Amniotic epithelial cell (primary cell): ENCODE results near the gene INPPL1.
"Not testable (repeated sequence)": the region's sequence is repeated elsewhere in the genome, so short reads cannot be mapped to it uniquely, and the experiment has no call there.

Source experiments
- DNase-seq: peaks from one replicate; pipeline ENCODE4 v3.0.0-alpha.2; 2010; ENCODE audit warnings: low read depth

INPPL1 gene

DNA sequence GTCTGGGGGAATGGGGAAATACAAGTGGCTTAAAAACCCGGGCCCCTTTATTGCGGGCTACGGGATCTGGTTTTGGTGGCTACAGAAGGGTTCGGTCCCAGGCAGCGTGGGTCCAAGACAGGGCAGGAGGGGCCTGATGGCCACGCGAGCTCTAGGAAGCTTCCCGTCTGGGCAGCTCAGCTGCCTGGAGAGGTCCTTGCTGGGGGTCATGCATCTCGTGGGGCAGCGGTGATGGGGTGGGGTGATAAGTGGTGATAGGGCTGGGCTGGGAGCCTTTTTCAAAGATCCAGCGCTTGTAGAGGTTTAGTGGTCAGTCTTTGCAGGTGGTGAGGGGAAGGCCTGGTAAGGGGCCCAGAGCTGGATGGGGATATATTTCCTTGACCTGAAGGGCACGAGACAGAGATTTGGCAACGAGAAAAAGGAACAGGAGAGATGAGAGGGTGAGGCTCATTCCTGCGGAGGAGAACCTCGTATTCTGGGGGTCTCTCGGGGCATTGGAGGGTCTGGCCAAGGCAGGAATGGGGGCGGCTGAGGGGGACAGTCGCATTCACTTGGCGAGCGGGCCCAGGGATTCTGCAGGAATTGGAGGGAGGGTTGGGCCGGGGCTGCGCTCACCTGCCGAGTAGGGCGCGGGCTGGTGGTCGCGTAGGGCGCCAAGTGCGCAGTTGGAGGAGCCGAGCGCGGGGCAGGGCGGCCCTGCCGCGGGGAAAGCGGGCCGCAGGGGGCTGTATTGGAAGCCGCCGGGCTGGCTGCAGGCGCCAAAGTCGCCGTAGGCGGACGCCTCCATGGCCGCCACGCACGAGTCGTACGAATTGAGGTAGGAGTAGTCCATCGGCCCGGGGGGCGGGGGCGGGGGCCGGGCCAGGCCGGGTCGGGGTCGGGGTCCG lies 18.8 kb downstream of the INPPL1 start:
- no peak for DNase-seq

DNA sequence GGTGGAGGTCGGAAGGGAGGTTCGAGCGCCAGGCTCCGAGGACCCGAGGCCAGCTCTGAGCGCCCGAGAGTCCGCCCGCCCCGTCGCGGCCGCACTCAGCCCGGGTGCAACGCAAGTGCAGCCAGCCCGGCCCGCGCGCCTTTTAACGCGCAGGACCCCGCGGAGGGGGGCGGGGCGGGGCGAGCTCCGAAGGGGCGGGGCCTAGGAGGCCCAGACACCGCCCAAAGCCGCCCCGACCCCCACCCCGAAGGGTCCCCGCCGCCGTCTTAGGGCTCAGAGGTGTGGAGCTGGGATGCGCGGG lies 19.4 kb downstream of the INPPL1 start, which contains the start of gene PHOX2A:
Gene PHOX2A (minus strand): TSS at position 117 of the 301 bp plus-strand sequence. CDS start 172 bp downstream, outside the sequence.
- no peak for DNase-seq

DNA sequence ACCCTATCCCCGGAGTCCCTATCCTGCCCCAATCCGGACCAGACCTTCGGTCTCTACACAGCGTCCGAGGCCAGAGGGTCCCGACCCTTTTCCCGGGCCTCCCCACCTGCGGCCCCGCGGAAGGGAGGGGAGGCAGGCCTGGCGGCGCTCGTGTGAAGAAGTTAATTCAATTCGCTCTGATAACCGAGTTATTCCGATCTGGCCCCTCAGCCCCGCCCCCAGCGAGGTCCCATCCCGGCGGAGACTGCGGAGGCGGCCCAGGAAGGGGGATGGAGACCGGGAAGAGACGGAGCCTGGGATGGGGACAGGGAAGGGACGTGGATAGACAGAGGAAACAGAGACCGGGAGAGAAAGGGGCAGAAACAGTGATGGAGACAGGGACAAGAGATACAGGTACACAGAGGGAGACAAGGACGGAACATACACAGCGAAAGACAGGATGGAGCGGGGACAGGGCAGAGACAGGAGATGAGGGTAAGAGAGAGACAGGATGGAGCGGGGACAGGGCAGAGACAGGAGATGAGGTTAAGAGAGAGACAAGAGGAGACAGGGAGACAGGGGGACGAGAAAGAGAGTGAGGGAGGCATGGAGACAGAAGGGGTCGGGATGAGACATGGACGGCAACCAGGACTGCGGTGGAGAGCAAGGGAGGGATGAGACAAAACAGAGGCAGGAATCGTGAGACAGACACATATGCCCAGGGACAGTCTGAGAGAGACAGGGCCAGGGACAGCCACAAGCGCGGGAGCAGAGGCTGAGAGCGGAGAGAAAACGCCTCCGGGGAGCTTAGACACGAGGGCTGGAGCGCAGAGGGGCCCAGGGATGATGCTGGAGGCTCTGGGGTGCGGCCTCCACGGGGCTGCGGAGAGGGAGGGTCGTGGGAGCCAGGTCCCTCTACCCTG lies 20.0 kb downstream of the INPPL1 start:
- no peak for DNase-seq

DNA sequence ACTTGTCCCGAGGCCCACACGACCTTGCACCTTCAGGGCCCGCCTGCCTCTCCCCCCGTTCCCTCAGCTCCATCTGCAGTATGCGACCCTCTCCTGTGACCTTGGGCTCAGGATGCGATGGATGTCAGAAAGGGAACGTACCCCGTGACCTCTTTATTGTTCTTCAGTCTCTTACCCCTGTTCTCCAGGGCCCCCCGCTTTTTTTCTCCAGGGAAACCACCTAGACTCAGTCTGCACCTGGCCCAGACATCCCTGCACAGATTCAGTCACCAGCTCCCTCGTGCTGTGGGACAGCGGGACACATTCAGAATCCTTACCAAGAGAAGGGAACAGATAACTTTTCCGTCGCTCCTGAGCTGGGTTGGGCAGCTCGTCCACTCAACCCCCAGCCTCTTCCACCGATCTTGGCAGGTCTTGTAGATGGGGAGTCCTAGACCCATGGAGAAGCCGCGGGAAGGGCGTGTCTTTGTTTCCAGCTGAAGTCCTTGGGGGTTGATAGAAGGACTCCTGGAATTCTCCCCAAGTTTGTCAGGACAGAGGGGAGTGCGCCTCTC lies 20.8 kb downstream of the INPPL1 start:
- no peak for DNase-seq

DNA sequence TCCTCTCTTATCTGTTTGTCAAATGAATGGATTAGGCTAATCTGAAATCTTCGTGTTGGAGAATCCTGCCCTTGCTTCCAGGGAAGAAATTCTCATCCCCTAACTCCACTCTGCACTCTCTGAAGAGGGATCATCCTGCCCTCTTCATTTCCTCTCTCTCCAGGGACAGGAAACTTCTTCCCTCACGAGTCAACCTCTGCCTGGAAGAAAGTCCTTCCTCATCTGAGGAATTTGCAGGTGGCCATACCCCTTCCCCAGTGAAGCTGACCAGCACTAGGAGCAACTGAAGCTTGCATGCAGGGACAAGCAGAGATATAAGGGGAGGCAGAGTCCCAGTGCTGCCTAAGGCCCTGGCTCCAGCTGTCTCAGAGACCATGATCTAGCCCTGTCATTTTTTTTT lies 23.0 kb downstream of the INPPL1 start:
- DNase-seq: no peak

DNA sequence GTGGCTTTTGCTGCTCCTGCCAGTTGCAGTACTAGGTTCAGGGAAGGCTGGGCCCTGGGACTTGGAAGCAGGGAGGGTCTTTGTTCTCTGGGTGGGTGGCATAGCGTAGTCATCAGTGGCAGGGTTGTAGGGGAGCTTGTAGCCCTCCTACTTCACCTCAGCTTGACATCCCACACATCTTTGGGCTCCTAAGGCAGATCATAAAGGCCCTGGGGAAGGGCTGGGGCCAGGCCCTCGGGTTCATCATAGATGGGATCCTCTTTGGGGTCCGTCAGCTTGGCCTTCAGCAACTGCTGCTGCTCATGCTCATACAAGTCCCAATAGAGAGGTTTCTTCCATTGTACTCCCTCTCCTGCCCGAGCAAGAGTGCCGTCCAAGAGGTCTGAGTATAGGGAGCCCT lies 25.4 kb downstream of the INPPL1 start:
- no peak for DNase-seq

DNA sequence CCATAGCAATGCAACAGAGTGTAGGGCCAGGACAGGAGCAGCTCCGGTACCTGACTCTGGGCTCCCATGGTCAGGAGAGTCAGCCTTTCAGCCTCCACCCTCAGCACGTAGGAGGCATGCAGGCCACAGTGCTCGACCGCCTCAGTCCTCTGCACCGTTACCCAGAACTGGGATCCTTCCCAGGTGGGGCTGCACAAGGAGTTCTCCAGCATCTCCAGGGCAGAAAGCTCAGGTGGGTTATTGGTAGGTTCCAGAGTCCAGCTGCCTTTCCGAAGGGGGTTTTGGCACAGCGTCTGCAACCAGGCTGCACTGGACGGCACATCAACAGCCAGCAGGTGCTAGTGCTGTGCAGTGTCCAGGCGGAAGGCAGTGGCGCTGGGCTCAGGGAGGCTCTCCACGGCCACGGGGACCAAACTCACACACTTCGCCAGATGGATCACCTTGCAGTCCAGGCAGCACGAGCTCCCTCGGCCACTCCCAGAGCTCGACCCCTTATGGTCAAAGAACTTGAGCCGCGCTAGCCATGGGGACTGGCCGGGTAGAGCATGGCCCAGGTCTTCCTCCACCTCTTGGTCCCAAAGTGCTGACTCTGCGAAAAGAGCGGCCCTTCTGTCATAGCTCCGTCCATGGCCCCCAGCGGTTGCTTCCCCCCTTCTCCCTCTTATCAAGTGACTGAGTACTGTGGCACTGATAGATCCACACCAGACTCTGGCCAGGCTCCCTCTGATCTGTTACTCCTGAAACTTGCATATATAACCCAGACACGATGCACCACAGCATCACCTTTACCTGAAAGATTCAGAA lies 26.3 kb downstream of the INPPL1 start:
- no peak for DNase-seq

DNA sequence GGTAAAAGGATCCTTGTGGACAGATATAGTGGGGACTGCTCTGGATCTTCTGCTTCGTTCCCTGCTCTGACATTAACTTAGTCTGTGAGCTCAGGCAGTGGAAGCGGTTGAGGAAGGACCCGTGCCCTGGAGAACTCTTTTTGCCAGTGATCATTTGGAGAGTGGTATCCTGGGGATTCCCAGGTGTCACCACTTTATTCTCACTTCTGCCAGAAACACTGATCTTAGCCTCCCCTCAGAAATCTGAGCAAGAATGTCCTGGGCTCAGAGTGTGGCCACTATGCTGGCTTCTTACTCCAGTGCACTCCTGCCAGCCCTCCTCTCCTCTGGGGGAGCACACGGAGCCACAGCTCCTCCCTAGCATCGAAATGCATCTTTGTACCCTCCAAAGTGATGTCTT lies 27.0 kb downstream of the INPPL1 start:
- DNase-seq: no peak

DNA sequence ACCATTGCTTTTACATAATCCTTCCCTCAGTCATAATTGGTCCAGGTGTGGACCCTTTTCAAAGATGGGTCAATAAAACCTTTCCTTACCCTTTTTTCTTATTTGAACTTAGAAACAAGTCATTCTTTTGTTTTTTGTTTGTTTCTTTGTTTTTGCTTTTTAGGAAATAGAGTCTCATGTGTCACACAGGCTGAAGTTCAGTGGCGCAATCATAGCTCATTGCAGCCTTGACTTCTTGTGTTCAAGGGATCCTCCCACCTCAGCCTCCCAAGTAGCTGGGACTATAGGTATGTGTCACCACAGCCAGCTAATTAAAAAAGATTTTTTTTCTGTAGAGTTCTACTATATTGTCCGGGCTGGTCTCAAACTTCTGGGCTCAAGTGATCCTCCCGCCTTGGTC lies 28.8 kb downstream of the INPPL1 start:
- DNase-seq: no peak

DNA sequence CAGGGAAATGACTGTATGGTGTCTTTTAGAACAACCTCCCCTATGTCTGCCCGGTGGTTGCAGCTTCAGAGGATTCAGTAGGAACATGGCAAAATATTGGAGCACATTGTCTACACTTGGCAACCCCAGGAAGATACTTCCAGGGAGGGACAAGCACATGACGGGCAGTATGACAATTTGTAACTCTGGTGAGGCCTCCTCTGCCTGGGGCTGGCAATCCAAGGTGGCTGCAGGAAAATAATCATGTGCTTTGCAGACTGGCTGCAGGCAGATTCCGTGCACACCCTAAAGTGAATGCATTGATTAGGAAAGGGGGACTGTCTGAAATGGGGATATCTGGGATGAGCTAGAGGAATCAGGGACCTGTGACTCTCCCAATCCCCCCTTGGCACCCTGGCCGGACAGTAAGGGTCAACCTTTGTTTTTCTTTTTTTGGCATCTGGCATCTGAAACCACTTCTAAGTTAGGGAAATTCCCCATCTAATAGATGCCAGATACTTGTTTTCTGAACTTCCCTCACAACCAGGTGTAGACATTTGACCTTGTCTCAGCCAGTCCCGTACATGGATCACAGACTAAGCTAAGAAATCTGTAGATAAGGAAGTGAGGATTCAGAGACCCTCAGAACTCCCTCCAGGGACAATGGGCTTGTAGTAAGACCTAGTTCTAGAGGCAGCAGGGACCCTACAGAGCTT lies 29.9 kb downstream of the INPPL1 start:
- DNase-seq: no peak

DNA sequence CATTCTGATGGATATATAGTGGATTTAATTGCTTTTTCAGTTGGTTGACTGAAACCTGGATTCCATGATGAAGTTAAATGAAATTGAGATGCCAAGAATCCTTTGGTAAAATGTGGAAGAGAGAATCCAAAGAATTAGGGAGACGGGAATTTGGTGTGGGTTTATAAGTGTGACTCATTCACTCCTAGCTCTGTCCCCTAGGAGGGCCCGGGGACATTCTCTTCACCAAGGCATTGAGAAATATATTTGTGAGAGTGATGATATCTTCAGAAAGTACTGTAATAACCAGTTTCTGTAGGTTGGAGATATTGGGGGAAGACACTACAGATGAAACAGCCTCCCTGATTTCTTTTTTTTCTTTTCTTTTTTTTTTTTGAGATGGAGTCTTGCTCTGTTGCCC lies 33.0 kb downstream of the INPPL1 start:
- no peak for DNase-seq

DNA sequence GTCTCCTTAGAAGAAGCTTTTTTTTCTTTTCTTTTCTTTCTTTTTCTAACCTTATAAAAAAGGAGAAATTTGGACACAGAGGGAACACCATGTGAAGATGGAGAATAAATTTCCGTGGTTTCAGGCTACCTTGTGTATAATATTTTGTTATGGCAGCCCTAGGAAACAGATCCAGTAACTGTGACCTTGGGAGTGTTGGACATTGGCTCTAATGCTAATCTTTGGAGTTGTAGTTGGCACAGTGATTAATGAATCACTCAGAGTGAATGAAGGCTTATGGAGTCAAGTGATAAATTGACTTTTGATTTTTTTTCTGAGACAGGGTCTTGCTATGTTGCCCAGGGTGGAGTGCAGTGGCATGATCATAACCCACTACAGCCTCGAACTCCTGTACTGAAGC lies 34.9 kb downstream of the INPPL1 start:
- DNase-seq: no peak

DNA sequence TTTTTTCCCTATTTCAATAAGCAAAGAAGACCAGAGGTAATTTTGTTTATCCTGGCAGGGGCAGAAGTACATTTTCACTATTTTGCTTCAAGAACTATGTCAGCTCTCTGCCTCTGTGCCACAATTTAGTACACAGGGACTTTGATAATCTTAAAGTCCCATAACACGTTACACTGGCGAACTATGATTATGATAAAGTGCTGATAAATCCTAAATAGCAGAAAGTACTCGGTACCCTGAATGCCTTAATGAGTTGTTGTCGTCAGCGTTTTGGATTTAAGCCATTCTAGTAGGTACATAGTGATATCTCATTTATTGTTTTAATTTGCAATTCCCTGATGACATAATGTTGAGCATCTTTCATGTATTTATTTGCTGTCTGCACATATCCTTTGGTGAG lies 36.0 kb downstream of the INPPL1 start:
- DNase-seq: no peak

DNA sequence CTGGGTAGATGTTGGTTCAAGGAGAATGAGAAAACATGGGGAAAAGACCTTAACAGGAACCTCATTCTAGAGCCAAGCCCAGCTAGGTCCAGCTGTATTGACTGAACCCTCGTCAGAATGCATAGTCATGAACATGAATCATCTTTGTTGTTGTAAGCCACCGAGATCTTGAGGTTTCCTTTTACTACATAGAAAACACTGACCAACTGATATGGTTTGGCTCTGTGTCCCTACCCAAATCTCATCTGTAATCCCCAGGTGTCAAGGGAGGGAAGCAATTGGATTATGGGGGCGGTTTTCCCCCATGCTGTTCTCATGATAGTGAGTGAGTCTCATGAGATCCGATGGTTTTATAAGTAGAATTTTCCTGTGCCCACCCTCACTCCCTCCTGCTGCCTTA lies 38.8 kb downstream of the INPPL1 start:
- peak; percentile 65 for DNase-seq

DNA sequence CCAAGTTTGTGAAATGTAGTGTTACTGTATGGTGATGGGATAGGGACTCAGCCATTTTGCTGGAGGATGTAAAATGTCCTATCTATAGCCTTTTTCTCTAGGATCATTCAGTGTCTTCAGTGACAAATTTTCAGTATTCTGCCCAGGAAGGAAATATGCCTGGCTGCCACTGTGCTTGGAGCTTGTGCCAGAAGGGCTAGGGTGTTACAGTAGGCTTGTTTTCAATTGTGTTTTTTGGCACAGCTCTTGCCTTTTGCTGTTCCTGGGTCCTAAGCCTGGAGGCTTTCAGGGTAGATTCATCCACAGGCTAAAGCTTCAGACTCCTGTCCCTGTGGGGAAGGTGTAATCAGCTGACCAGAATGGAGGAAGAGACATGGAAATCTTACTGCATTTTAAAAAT lies 41.4 kb downstream of the INPPL1 start:
- DNase-seq: no peak

DNA sequence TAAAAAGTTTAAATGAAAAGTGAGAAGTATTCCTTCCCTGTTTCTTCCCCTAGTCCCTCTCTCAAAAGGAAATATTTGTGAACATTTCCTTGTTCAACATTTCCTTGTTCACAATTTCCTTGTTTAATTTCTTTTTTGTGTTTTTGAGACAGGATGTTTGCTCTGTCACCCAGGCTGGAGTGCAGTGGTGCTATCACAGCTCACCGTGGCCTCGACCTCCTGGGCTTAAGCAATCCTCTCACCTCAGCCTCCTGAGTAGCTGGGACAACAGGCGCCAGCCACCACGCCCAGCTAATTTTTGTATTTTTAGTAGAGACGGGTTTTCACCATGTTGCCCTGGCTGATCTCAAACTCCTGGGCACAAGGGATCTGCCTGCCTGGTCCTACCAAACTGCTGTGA lies 42.4 kb downstream of the INPPL1 start:
- DNase-seq: not testable (repeated sequence)

DNA sequence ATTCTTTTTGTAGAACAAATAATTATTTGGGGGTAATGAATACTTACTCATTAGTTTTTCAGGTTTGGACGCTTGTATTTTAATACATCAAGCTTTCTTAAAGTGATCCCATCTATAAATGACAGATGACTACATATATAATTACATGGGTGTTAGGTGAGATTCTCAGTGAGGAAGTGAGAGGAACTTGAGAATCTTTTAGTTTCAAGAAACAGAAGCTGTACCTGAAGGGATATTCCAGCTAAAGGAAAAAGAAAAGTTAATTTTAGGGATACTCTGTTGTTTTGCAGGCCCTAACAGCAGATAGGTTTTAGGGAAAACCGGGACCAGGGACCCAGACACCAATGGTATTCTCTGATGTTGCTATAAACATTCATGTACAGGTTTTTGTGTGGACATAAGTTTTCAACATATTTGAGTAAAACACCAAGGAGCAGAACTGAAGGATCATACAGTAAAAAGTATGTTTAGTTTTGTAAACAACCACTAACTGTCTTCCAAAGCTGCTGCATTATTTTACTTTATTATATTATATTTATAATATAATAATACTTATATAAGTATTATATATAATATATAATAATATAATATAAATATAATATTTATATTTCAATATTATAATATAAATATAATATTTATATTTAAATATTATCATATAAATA lies 43.5 kb downstream of the INPPL1 start:
- DNase-seq: no peak

DNA sequence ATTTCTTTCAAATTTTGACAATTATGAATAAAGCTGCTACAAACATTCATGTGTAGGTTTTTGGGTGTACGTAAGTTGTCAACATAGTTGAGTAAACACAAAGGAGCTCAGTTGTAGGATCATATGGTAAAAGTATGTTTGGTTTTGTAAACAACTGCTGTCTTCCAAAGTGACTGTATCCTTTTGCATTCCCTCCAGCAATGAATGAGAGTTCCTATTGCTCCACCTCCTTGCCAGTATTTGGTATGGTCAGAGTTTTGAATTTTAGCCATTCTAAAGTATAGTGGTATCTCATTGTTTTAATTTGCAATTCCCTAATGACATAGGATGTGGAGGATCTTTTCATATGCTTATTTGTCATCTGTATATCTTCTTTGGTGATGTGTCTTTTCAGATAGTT lies 47.4 kb downstream of the INPPL1 start:
- no peak for DNase-seq

DNA sequence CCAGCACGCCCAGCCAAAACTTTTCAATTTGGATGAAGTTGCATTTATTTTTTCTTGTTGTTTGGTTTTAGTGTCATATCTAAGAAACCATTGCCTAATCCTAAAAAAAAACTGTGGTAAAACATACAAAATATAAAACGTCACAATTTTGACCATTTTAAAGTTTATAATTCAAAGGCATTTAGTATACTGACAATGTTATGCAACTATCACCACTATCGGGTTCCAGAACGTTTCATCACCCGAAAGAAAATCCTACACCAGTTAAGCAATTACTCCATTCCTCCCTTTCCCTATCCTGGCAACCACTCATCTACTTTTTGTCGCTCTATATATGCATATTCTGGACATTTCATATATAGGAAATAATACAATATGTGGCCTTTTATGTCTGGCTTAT lies 49.9 kb downstream of the INPPL1 start:
- peak; percentile 83 for DNase-seq

DNA sequence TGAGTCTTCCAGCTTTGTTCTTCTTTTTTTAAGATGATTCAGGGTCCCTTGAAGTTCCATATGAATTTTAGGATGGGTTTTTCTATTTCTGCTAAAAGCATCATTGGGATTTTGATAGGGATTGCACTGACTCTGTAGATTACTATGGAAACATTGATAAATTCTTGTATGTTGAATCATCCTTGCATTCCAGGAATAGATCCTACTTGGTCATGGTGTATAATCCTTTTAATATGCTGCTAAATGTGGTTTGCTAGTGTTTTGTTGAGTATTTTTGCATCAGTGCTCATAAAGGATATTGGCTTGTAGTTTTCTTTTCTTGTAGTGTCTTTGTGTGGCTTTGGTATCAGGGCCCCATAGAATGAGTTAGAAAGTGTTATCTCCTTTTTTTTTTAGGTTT lies 54.3 kb downstream of the INPPL1 start:
- DNase-seq: peak; percentile 39

DNA sequence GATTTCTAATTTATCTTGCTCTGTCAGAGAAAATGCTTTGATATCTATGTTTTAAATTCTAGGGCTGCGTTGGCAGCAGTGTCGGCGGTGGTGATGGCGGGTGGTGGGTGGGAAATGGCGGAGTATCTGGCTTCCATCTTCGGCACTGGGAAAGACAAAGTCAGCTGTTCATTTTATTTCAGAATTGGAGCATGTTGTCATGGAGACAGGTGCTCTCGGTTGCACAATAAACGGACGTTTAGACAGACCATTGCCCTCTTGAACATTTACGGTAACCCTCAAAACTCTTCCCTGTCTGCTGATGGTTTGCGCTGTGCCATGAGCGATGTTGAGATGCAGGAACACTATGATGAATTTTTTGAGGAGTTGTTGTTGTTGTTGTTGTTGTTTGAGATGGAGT lies 55.5 kb downstream of the INPPL1 start:
- DNase-seq: no peak
